HG02938 (cell line): Measurements from ENCODE around the gene TCEAL4.
"Not testable (repeated sequence)": the region's sequence is repeated elsewhere in the genome, so short reads cannot be mapped to it uniquely, and the experiment has no call there.

Experiments
- ATAC-seq: cut with Tn5 transposase; IDR thresholded peaks from one replicate; pipeline ENCODE4 v1.9.1; 2021; ENCODE audit warnings: mild to moderate bottlenecking, moderate library complexity; ENCODE audit not compliant: unreplicated experiment

Gene TCEAL4

DNA sequence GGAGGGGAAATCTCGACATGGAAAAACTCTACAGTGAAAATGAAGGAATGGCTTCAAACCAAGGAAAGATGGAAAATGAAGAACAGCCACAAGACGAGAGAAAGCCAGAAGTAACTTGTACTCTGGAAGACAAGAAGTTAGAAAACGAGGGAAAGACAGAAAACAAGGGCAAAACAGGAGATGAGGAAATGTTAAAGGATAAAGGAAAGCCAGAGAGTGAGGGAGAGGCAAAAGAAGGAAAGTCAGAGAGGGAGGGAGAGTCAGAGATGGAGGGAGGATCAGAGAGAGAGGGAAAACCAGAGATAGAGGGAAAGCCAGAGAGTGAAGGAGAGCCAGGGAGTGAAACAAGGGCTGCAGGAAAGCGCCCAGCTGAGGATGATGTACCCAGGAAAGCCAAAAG, 1.3 kb downstream of the TCEAL4 start:
- no peak for ATAC-seq

DNA sequence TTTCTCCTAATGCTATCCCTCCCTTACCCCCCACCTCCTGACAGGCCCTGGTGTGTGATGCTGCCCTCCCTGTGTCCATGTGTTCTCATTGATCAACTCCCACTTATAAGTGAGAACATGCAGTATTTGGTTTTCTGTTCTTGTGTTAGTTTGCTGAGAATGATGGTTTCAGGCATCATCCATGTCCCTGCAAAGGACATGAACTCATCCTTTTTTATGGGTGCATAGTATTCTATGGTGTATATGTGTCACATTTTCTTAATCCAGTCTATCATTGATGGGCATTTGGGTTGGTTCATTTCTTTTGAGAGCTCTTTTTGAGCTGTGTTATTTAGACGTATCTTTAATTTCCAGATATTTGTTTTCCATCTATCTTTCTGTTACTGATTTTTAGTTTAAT, 7.0 kb downstream of the TCEAL4 start:
- ATAC-seq = not testable (repeated sequence)

DNA sequence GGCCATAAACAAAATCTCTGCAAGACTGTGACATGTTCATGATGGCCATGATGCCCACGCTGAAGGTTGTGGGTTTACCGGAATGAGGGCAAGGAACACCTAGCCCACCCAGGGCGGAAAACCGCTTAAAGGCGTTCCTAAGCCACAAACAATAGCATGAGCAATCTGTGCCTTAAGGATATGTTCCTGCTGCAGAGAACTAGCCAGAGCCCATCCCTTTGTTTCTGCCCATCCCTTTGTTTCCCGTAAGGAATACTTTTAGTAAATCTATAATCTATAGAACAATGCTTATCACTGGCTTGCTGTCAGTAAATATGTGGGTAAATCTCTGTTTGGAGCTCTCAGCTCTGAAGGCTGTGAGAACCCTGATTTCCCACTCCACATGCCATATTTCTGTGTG, 9.9 kb downstream of the TCEAL4 start:
- not testable (repeated sequence) for ATAC-seq

DNA sequence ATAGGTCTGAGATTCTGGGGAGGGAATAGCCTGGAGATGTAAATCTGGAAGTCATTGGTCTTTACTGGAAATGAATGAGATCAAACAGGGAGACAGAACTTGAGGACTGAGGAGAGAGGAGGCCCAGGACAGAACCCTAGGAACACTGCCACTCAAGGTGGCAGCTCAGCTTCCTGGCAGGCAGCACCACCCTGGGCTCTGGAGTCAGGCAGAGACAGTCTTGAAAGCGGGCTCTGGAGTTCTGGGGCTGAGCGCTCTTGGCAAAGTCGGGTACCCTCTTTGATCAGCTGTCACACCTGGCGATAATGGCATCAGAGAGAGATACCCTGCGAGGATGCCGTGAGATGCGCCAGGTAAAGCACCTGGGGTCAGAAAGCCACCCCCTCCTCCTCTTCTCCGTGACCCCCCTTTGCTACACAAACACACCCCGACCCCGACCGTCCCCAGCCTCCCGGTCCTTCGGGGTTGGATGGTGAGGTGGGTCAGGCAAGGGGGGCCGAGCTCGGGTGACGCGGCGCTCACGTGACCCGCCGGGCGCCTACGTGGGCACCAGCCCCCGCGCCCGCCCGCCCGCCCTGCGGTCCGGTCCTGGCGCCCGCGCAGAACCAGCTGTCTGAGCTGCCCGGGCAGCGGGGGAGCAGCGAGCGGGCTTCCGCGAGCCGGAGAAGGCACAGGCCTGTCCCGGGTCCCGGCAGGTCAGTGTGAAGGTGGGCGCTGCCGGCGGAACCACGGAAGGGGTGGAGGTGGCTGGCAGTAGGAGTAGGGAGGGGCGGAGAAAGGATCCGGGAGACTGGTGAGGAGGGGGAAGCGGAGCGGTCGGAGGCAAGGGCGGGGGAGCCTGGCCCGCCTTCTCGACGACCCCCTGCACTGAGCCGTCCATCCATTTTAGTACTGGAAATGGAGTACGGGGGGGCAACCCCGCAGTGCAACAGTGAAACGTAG, 22.3 kb downstream of the TCEAL4 start, which contains the start of gene TCEAL3:
TSS of gene TCEAL3 (plus strand) at position 600 of the 942 bp plus-strand sequence. CDS start 1,102 bp downstream, outside the sequence.
- peak; percentile 44 for ATAC-seq

DNA sequence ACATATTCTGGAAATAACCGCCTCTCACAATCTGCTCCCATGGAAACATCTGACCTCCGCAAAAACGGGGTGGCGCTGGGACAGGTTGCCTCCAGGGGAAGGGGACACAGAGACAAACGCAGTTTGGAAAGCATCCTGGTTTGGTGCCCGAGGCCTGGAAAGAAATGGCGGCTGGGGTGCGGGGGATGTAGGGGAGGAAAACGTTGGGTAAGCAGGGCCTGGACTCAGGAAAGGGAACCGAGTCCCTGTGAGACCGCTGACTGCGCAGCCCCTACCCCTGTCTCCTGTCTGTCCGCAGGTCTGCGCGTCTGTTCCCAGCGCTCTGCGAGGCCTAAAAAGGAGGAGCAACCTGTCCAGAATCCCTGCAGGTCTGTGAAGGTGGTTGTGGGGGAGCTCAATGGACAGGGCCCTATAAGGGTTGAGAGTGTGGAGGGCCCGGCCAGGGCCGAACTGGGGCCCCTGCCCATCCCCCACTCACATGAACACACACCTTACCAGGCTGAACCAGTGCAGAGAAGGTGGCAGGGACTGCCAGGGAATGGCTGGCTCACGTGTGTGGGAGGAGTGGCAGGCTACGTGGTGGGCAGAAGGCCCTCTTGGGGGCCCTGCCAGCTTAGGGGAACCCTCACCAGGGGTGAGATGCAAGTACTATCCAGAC, 23.1 kb downstream of the TCEAL4 start:
- ATAC-seq = peak; percentile 28

DNA sequence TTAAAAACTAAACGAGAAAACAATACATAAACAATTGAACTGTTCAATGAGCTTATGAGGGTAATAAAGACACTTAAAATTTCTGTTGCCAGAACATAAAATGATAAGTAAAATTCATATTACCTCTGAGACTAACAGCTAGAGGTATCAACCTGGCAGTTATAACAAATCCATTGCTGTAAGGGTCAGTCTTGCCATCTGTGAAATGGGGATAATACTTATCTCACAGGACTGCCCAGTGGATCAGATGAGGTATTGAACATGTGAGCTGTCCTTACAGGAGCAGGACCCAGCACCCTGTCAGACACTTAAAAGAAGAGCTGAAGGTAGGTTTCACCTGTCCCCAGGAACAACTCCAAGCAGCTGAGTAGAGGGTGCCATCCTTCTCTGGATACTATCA, 25.0 kb downstream of the TCEAL4 start:
- no peak for ATAC-seq

DNA sequence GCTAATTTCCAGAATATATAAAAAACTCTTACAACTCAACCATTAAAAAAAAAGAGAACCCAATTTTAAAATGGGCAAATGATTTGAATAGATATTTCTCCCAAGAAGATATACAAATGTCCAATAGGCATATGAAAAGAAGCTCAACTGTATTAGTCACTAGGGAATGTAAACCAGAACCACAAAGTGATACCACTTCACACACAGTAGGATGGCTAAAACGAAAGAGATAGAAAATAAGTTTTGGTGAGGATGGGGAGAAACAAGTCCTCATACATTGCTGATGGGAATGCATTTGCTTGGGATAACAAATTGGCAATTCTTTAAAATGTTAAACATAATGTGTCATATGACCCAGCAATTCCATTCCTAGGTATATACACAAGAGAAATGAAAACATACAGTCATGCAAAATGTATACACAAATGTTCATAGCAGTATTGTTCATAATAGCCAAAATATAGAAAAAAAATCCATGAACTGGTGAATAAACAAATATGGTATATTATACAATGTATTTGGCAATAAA, 28.1 kb downstream of the TCEAL4 start:
- ATAC-seq = no peak

DNA sequence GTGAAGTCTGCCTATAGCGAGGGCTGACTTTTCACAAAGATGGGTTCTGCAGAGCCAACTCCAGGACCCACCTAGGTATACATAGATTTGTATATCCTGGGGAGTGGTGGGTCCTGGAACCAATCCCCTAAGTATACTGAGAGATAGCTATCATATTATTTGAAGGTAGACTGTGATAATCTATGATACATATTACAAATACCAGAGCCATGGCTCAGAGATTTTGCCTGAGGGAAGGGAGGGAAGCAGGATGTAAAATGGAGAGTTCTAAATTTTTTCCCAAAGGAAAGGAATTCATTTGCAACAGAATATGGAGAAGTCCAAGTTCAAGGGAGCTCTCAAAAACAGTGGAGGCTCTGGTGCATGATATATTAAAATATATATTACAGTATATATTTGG, 29.7 kb downstream of the TCEAL4 start:
- no peak for ATAC-seq

DNA sequence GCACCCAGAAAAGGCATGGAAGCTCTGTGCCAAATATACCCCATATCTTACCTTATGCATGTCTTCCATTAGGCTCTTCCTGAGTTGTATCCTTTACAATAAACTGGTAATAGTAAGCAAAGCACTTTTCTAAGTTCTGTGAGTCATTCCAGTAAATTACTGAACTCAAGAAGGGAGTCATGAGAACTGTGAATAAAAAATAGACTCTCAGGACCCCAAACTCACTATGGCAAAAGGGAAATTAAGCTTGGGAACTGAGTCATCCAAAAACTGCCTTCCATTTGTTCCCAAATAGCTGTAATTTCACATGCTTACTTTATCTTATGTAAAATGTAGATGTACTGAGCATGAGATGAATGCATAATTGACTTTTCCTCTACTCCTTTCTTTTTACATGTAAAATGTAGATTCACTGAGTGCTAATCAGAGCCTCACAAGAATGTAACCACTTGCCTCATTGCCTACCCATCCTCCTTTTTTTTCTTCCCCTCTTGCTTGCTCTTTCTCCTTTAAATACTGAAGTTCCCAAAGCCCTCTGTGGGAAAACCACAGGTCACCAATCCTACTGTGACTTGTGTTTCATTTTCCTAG, 30.6 kb downstream of the TCEAL4 start:
- no peak for ATAC-seq

DNA sequence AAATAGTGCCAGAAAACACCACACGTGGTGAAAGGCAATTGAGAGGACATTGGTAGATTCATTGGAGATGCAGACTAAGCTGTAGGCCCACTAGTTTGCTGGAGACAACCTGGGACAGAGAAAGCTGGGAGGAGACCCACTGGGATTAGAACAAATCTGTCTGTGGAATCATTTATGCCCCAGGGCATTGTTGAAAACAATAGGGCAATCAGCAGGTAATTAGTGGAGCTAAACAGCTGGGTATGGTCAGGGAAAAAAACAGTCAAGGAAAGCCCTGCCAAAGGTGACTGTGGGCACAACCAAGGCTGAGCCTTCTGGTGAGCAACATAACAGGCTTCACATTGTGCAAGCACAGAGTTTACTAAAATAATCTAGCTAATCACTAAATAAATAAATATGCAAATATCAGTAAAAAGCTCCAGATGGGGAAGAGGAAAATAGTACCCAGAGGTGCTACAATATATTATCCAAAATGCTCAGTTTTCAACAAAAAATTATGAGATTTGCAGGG, 31.4 kb downstream of the TCEAL4 start:
- ATAC-seq = no peak

DNA sequence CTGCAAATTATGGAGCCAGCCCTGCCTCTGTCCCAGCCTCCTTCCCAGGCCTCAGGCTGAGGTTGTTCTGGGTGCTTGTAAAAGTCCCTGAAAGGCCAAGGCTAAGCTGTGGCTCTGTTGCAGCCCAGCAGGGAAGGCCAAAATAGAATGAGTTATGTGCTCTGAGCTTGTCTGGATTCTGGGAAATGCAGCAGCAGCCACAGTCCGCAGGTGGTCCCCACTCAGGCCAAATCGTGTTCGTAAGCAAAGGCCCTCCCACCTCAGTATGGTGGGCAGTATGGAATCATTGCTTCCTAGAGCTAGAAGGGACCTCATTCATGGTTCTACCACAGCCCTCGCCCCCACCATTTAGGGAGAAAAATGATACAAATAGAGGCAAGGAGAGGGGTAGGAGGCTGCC, 38.8 kb downstream of the TCEAL4 start:
- no peak for ATAC-seq

DNA sequence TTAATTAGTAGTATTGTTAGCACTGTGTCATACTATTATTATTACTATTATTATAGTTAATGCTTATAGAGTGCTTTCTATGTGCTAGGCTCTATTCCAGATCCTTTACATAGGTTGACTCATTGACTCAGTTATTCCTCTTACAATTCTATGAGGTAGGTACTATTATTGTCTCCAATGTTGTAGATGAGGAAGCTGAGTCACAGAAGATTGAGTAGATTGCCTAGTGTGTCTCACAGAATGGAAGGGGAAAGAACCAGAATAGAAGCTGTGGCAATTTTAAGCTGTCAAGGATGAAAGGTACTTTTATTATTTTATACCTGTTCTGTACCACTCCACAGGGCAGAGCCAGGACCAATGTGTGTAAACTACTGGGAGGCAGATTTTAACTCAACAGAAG, 41.5 kb downstream of the TCEAL4 start:
- no peak for ATAC-seq

DNA sequence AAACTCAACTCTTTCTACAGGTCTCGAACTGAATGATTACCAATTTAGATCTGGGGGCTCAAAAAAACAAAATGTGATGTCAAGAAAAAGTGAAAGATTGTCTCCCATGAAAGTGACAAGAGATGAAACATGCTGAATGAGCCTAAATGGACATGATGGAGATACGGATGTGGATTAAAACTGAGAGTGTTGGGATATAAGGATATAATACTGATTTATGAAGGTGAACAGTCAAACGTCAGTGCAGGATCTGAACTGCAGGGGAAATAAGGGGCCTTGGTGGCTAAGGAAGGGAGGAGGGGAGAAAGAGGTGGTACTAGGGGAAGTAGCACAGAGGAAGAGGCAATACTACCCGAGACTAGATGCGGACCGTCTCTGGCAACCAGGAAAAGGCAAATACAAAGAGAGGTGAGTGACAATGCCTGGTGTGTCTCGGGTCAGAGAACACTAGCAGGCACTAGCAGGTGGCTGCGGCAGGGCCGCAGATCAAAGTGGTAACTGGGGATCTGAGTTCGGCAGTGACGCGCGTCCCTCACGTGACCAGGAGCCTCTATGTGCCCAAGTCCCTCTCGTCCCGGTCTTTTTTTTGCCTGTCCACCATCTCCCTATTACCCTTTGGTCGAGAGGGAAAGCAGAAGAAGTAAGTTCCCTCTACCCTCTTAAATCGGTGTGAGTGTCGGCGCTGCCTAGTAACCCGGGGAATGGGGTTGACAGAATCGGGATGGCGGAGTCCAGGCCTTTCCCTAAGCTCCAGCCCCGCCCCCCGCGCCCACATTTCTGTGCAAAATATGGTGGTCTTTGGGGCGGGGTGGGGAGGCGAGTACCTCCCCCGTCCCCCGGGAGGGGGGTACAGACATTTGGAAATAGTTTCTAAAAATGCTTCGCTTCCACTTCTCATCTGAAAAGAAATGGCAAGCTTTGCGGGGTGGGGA, 43.3 kb downstream of the TCEAL4 start, which contains the start of gene TCEAL1:
TSS of gene TCEAL1 (plus strand) at position 590 of the 932 bp plus-strand sequence. CDS start 942 bp downstream, outside the sequence.
- peak; percentile 50 for ATAC-seq

DNA sequence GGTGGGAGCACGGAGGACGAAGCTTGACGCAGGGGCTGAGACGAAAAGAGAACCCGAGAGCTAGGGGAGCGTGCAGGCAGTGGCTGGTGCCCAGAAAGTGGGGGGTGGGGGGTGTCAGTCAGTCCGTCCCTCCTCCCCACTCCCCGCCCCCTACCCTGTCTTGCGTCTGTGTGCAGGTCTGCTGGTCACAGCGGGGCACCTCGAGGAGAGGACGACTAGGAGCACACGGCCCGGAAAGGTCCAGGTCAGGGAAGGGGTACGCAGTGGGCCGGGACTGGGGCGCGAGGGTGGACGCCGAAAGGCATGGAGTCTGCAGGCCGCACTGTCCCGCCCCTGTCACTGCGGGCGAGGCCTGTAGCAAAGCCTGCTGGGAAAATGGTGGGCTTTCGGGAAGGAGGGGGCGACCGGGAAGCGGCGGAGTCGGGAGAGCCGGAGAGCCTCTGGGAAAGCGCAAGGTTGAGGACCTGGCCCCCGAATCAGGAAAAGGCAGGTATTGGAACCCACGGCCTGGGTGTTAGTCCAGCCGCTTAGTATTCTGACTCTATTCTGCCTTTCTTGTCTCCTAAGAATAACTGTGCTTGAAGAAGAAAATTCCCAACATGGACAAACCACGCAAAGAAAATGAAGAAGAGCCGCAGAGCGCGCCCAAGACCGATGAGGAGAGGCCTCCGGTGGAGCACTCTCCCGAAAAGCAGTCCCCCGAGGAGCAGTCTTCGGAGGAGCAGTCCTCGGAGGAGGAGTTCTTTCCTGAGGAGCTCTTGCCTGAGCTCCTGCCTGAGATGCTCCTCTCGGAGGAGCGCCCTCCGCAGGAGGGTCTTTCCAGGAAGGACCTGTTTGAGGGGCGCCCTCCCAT, 44.2 kb downstream of the TCEAL4 start:
- ATAC-seq = peak; percentile 31

DNA sequence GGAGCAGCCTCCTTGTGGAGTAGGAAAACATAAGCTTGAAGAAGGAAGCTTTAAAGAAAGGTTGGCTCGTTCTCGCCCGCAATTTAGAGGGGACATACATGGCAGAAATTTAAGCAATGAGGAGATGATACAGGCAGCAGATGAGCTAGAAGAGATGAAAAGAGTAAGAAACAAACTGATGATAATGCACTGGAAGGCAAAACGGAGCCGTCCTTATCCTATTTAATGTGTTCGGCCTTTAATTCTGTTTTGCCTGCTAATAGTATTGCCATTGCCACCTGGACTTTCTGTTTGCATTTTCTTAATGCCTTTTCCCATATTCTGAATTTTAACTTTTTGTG, 44.8 kb downstream of the TCEAL4 start:
- ATAC-seq = no peak

DNA sequence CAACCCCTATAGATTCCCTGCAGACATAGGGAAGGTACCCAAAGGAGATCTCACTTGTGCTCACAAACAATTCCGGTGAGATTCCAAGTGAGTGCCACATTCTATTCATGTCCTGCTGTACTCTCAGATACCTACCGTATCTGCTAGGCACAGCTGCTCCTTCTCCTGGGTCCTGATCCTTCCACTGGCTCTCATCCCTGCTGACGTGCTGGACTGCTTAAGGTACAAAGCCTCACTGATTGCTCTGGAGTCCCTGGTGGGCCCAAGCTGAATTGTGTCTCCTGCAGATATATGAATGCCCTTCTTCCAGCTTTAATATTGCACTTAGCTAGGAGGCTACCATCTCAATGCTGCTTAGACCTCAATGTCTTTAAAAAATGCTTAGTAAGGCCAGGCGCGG, 45.8 kb downstream of the TCEAL4 start:
- ATAC-seq = no peak

DNA sequence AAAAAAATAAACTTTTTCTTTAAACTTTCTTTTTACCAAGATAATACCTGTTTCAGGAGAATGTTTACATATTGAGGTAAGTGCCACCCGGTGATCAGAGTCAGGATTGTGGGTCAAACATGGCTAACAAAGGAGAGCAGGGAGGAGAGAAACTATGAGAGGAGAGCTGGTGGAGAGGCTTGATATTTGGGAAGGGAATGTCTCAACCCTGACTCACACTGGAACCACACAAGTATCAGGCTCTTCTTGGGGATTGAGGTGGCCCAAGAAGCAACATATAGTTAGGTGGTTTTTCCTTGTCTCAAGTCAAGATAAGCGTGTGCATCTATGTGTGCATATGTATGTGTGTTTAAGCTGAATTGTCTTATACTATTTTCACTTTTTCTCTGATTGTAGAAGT, 50.1 kb downstream of the TCEAL4 start:
- no peak for ATAC-seq
